Right lobe of liver (tissue), 6 donors: ENCODE data around the gene FAXDC2. TPM values are rescaled to one million over a fixed set of nuclear protein-coding genes. Genes with fewer than 3 reads are reported as not detected.

Experiments
- ATAC-seq, 4 donors: fragments of 200-7000 bp; cut with Tn5 transposase; one replicate each; pipeline ENCODE4 v1.9.1; 2020; ENCODE audit warnings: mild to moderate bottlenecking in 4 of 4, moderate library complexity in 4 of 4
- DNase-seq, 3 donors: peaks; one replicate each; pipeline ENCODE4 v3.0.0-alpha.2; 2020
- H3K27ac ChIP-seq, 3 donors: fragments of 200-600 bp; one replicate each; pipeline ENCODE4 v1.8.0; 2022
- H3K27me3 ChIP-seq, 2 donors: fragments of 200-600 bp; one replicate each; pipeline ENCODE4 v1.8.0; 2022
- H3K36me3 ChIP-seq, 4 donors: fragments of 200-600 bp; sonication (generic) in 1 of 4; one replicate each; pipeline versions ENCODE4 v1.5.1 to v1.8.0; 2017 to 2022; ENCODE audit warnings: control low read depth in 1 of 4
- H3K4me1 ChIP-seq, 4 donors: fragments of 200-600 bp; sonication (generic) in 1 of 4; one replicate each; pipeline versions ENCODE4 v1.5.1 to v1.8.0; 2017 to 2022; ENCODE audit warnings: control low read depth in 1 of 4
- H3K4me3 ChIP-seq, 3 donors: fragments of 200-600 bp; one replicate each; pipeline ENCODE4 v1.8.0; 2022
- H3K9me3 ChIP-seq, 4 donors: fragments of 200-600 bp; sonication (generic) in 1 of 4; one replicate each; pipeline versions ENCODE4 v1.5.1 to v1.8.0; 2017 to 2022; ENCODE audit warnings: control low read depth in 1 of 4
- POLR2A ChIP-seq: fragments of 450-650 bp; IDR thresholded peaks from one replicate; pipeline ENCODE4 v1.6.1; 2017; ENCODE audit warnings: antibody characterized with exemption, mild to moderate bottlenecking
- WGBS: methylation state at CpG from one replicate; pipeline ENCODE4 v1.1.6; 2018; ENCODE audit warnings: low coverage, low lambda C conversion rate; ENCODE audit not compliant: insufficient coverage; ENCODE audit errors: missing lambda C conversion rate; 5-methylcytosine and 5-hydroxymethylcytosine counted together
- intact Hi-C, 2 donors: fragments of 100-400 bp; cut with DNase I; formaldehyde crosslinking; loops; one replicate each; pipeline versions ENCODE4 v1.11.2 to v1.14.1; 2022
- total RNA-seq, 6 experiments: library from RNA; depleted of rRNA in 2 of 6; stranded (reverse); fragments of >200 nt in 2 of 6; fragmentation: NEBNext Ultra II Directional in 3 of 6; extraction: Animal tissue kit (Norgen Biotek cat#: 25700) in 3 of 6; gene quantifications; one replicate each; pipeline versions ENCODE4 v1.1.0 to v1.2.4, GENCODE V29; 2016 to 2023
- TF ChIP-seq, protein P1 (sequence below), 4 donors: fragments of 200-600 bp in 3 of 4; fragments of 450-650 bp in 1 of 4; IDR thresholded peaks; one replicate each; pipeline versions ENCODE4 v1.5.1 to v1.8.0; 2016 to 2022; ENCODE audit warnings: antibody characterized with exemption in 4 of 4, mild to moderate bottlenecking in 2 of 4
- donor health status: DM: no; HTN: yes; CAD: no.
- donor health status: DM: no; HTN: no; CAD: no.
- donor health status: DM: no; HTN: no; CAD: no.
- donor health status: DM: no; HTN: yes; CAD: no.
- donor health status: DM: no; HTN: yes; CAD: no.

Gene FAXDC2
- total RNA-seq, 6 experiments from 2014 or later, result 27.3 to 98.1 (median 53.2) TPM

DNA sequence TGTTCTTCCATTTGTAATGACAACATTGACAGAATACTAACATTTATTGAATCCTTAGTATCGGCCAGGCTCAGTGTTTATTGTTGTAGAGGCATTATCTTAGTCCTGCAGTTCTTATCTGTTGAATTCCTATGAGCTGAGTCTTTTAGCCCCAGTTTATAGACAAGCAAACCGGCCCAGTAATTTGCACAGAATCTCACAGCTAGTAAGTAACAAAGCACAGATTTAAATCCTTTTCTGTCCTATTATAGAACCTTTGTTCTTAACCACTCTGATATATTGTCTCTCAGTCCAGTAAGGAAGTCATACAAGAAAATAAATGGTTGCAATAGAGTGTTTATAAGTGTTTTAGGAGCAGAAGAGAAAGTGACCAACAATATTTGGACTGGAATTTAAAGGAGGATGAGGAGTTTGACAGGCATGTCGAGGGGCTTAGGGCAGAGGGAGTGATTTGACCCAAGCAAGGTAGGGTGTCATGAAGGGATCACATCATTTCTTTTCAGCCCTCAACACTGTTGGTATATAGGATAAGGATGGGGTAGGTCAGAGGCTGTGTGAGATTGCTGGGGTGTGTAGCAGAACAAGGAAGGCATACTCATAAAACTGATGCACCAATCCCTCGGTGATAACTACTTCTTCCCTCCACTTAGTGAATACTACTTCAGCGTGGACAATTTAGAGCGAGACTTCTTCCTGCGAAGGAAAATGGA is 55.7 kb downstream of the FAXDC2 start:
- Histone ChIP-seq H3K36me3 (peaks cover 0 to 85% (median 26%) of the 10 kb centered on the region in 4 donors), H3K4me1 (no peaks in the 10 kb centered on the region), H3K27me3 (no peaks in the 10 kb centered on the region), H3K4me3 (no peak overlapping the region), H3K9me3 (no peaks in the 10 kb centered on the region), H3K27ac (no peak overlapping the region)
- 62% methylated on average over 5 of the region's 7 CpGs for WGBS
- TF ChIP-seq, protein P1, sequence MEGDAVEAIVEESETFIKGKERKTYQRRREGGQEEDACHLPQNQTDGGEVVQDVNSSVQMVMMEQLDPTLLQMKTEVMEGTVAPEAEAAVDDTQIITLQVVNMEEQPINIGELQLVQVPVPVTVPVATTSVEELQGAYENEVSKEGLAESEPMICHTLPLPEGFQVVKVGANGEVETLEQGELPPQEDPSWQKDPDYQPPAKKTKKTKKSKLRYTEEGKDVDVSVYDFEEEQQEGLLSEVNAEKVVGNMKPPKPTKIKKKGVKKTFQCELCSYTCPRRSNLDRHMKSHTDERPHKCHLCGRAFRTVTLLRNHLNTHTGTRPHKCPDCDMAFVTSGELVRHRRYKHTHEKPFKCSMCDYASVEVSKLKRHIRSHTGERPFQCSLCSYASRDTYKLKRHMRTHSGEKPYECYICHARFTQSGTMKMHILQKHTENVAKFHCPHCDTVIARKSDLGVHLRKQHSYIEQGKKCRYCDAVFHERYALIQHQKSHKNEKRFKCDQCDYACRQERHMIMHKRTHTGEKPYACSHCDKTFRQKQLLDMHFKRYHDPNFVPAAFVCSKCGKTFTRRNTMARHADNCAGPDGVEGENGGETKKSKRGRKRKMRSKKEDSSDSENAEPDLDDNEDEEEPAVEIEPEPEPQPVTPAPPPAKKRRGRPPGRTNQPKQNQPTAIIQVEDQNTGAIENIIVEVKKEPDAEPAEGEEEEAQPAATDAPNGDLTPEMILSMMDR (IDR thresholded peaks at IDR 0.05), result no peak
- no peak for TF ChIP-seq POLR2A
- no peak for DNase-seq
- intact Hi-C loops, result no loop called here
- peak in 2 of 4 donors; percentile 18 to 19 for ATAC-seq

DNA sequence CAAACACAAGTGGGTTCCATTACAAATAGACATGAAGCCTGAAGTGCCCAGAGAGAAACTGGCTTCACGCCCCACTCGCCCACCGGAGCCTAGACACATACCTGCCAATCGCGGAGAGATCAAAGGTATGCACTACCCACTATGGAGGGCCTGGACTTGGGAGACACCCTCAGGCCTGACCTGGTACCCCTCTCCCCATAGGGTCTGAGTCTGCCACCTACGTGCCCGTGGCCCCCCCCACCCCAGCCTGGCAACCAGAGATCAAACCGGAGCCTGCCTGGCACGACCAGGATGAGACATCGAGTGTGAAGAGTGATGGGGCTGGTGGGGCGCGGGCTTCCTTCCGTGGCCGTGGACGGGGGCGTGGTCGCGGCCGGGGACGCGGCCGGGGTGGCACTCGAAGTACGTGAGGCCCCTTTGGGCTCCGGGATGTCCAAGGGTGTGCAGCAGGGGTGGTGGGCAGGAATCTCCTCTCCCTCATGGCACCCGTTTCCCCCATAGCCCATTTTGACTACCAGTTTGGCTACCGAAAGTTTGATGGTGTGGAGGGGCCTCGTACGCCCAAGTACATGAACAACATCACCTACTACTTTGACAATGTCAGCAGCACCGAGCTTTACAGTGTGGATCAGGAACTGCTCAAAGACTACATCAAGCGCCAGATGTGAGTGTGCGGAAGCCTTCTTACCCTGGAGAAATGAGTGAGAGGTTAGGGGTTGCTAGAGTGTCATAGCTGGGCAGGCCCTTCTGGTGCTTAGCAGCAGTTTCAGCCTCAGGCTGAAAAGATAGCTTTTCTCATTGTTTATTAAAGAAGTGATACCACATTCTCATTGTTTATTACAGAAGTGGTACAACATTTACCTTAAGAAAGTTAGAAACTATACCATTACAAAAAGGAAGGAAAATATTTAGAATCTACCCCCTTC is 56.5 kb downstream of the FAXDC2 start:
- DNase-seq (no peak), ATAC-seq (peak in 2 of 4 donors; percentile 12 to 35)
- Histone ChIP-seq H3K27ac (no peak overlapping the region), H3K27me3 (no peaks in the 10 kb centered on the region), H3K9me3 (no peaks in the 10 kb centered on the region), H3K36me3 (peaks cover 0 to 78% (median 21%) of the 10 kb centered on the region in 4 donors), H3K4me1 (no peaks in the 10 kb centered on the region), H3K4me3 (no peak overlapping the region)
- WGBS, result 77% methylated on average over 7 of the region's 32 CpGs
- no peak for TF ChIP-seq POLR2A
- TF ChIP-seq, protein P1 (IDR thresholded peaks at IDR 0.05), result no peak
- intact Hi-C loops, result no loop called here

DNA sequence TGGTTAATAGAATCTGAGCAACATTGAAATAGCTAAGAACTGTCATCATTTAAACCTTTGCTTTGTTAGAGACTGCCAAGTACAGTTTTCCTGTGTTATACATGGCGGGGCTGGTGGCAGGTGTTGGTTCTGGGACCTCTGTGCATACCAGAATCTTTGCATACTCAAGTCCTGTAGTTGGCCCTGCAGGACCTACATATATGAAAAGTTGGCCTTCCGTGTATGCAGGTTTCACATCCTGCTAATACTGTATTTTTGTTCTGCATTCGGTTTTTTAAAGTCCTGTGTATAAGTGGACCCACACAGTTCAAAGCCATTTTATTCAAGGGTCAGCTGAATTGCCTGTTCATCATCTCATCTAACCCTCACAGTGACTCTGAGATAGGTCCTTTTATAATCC is 58.9 kb downstream of the FAXDC2 start:
- peaks cover 0 to 56% (median 16%) of the 10 kb centered on the region in 4 donors for H3K36me3 ChIP-seq
- no peaks in the 10 kb centered on the region for H3K27me3 ChIP-seq
- no peaks in the 10 kb centered on the region for H3K4me1 ChIP-seq
- H3K4me3 ChIP-seq, result no peak overlapping the region
- TF ChIP-seq, protein P1 (IDR thresholded peaks at IDR 0.05), result no peak
- no peak for TF ChIP-seq POLR2A
- DNase-seq, result no peak
- no peak for ATAC-seq
- 74% methylated on average over 3 of the region's 3 CpGs for WGBS
- H3K9me3 ChIP-seq, result no peaks in the 10 kb centered on the region
- no peak overlapping the region for H3K27ac ChIP-seq
- intact Hi-C loops, result no loop called here

DNA sequence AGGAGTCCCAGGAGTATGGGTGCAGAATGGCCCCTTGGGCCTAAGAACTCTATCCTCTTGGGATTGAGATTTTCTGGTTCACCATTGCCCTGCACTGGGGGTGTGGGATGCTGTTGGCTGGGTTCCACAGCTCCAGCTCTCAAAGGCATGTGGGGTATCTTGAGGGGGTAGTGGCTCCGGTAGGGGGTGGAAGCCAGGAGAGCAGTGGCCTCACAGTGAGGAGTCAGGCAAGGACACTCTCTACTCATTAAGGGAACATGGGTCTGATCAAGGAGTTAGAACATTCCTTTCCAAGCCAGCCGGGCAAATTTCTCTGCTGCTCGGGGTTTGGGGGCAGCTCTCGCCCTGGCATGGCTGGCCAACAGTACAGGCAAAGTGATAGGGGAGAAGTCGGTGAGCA is 62.2 kb downstream of the FAXDC2 start:
- DNase-seq (no peak), ATAC-seq (no peak)
- WGBS, result 69% methylated on average over 4 of the region's 5 CpGs
- H3K36me3 ChIP-seq, result peaks cover 0 to 28% (median 7%) of the 10 kb centered on the region in 4 donors
- TF ChIP-seq POLR2A, result no peak
- TF ChIP-seq, protein P1 (IDR thresholded peaks at IDR 0.05), result no peak
- no peak overlapping the region for H3K4me3 ChIP-seq
- intact Hi-C loops, result no loop called here
- H3K27ac ChIP-seq, result no peak overlapping the region
- no peaks in the 10 kb centered on the region for H3K9me3 ChIP-seq
- peaks cover 0 to 8% (median 0%) of the 10 kb centered on the region in 4 donors for H3K4me1 ChIP-seq
- no peaks in the 10 kb centered on the region for H3K27me3 ChIP-seq
